ENCODE results near the gene CAMTA1.

DNA sequence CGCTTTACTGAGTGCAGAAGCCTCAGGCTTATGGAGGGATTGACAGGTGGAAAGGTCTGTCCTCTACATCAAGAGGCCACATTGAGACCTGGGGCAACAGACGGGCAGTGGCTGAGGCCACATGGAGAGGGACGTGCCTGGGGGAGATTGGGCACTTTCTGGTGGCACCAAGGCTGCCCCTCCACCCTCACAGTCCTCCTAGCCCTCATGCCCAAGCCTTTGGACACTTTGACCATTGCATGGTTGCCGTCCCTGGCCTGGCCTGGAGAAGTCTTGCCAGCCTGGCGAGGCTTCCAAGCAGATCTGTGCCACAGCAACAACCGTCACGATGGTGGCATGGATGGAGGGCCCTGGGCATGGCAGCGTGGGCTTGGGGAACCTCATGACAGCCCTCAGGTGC, 793.8 kb downstream of the CAMTA1 start:
- TF ChIP-seq CTCF (optimal IDR thresholded peaks at IDR 0.05 in 1 of 3, IDR thresholded peaks at IDR 0.05 in 1 of 3, conservative IDR thresholded peaks at IDR 0.05 in 1 of 3; ENCODE audit: extremely low read depth in 1 of 3, insufficient read depth in 2 of 3, low read length in 3 of 3) (no peak), EZH2 (IDR thresholded peaks at IDR 0.05; ENCODE audit: low read length) (no peak)

All from keratinocyte (primary cell).